NCI-H345 (cell line): ENCODE measurements around the gene XPR1.
"Not testable (repeated sequence)": the region's sequence is repeated elsewhere in the genome, so short reads cannot be mapped to it uniquely, and the experiment has no call there.

Experiments
- DNase-seq: peaks from one replicate; lab custom pipeline; 2025; lab: John Stamatoyannopoulos, UW

XPR1 gene

DNA sequence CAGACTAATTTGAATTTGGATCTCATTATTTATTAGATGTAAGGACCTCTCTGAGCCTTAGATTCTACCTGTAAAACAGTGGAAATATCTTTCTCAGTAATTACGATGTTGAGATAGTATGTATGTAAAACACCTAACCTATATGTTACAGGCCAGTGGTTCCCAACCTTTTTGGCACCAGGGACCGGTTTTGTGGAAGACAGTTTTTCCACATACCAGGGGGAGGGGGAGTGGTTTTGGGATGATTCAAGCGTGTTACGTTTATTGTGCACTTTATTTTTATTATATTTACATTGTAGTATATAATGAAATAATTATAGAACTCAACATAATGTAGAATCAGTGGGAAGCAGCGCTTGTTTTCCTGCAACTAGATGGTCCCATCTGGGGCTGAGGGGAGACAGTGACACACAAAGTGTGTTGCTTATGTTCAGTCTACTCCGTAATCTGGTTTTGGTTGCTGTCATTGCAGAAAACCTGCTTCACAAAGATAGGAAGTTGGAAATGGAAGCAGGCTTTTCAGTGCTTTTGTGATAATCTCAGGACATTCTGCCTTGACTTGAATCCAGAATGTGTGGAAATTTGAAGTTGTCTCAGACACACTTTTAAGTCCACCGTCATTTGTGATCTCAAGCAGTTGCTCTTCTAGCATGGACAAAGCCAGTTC lies 12.8 kb downstream of the XPR1 start:
- DNase-seq: no peak

- not testable (repeated sequence) for DNase-seq
Measured at GRCh38 chr1:180645261-180645660, 13.4 kb downstream of the XPR1 start.

DNA sequence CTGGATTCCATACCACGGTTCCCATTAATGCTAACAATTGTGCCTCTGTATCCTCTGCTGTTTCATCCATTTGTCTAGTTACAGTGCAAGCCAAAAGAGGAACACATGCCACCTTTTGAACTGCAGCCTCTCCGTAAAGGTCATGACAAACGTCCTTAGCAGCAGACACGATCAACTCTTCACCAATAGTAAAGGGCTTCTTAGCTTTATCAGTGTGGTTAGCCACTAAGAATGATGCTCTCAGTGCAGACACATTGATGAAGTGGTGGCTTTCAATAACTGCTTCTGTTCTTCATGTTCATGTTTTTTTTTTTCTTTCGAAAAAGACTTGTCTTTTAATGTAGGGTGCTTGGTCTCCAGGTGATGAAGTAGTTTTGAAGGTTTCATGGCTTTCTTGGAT lies 14.3 kb downstream of the XPR1 start:
- no peak for DNase-seq

DNA sequence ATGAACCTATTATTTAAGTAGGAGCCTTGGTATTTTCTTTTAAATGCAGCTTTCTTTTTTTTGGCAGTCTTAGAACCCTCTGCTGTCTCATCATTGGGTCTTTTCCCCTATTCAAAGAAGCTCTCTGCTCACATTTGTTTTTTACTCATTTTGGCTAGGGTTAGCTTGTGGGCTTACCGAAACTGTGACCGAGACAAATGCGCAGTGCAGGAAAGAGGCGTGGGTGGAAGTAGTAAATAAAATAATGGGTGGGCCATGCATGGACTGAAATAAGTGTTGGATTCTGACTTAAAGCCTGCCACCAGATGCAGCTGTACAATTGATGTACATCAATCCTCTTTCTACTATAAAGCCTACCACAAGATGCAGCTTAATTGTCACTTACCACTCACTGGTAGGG lies 14.7 kb downstream of the XPR1 start:
- no peak for DNase-seq

GRCh38 chr1:180652792-180653191 lies 21.0 kb downstream of the XPR1 start:
- DNase-seq: no peak

DNA sequence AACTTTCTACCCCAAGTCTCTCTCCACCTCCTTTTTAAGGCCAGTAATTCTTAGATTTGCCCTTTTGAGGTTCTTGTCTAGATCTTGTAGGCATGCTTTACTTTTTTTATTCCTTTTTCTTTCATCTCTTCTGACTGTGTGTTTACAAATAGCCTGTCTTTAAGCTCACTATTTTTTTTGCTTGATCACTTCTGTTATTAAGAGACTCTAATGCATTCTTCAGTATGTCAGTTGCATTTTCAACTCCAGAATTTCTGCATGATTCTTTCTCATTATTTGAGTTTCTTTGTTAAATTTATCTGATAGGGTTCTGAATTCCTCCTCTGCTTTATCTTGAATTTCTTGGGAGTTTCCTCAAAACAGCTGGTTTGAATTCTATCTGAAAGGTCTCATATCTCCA lies 30.9 kb downstream of the XPR1 start:
- DNase-seq: no peak

DNA sequence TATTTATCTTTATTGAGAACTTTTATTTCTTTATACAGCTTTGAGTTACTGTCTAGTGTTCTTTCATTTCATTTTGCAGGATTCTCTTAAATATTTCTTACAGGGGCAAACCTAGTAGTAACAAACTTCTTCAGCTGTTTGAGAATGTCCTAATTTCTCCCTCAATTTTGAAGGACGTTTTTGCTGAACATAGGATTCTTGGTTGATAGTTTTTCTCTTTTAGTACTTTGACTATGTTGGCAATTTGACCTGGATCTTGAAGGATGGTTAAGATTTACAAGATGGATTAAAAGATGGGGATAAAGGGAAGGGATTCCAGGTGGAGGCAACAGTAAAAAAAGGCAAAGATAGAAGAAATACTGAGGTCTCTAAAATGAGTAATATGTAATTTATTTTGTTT lies 38.9 kb downstream of the XPR1 start:
- no peak for DNase-seq

- no peak for DNase-seq
Measured at GRCh38 chr1:180672105-180672504, 40.3 kb downstream of the XPR1 start.

DNA sequence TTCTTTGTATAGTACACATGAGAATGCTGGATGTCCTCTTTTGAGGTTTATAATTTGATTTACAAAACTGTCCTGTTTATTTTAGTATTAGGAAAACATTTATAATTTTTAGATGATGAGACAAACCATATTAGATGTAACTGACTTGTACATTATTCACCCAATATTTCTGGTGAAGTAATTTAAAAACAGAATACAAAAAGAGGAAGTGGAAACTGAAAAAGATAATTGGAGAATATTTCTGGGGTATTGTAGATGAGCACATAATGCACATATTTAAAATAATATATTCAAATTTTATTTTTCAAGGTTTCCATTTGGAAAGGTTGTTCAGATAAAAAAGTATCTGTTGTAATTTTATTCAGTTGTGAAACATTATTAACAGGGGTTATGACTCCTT lies 40.7 kb downstream of the XPR1 start:
- no peak for DNase-seq

GRCh38 chr1:180674603-180675530 lies 43.0 kb downstream of the XPR1 start:
- no peak for DNase-seq

GRCh38 chr1:180675586-180675985 lies 43.8 kb downstream of the XPR1 start:
- no peak for DNase-seq

DNA sequence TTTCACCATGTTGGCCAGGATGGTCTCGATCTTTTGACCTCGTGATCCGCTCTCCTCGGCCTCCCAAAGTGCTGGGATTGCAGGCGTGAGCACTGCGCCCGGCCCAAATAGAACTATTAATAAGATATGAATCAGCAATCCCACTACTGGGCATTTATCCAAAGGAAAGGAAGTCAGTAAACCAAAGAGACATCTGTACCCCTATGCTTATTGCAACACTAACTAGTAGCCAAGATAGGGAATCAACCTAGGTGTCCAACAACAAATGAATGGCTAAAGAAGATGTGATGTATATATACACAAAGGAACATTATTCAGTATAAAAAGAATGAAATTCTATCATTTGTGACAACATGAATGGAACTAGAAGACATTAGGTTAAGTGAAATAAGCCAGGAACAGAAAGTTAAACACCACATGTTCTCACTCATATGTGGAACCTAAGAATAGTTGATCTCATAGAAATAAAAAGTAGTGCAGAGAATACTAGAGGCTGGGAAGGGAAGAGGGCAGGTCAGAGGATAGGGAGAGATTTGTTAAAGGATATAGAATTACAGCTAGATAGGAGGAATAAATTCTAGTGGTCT lies 48.8 kb downstream of the XPR1 start:
- DNase-seq: no peak

DNA sequence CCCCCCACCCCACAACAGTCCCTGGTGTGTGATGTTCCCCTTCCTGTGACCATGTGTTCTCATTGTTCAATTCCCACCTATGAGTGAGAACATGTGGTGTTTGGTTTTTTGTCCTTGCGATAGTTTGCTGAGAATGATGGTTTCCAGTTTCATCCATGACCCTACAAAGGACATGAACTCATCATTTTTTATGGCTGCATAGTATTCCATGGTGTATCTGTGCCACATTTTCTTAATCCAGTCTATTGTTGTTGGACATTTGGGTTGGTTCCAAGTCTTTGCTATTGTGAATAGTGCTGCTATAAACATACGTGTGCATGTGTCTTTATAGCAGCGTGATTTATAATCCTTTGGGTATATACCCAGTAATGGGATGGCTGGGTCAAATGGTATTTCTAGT lies 51.3 kb downstream of the XPR1 start:
- not testable (repeated sequence) for DNase-seq

GRCh38 chr1:180691322-180691913 lies 59.6 kb downstream of the XPR1 start:
- DNase-seq: no peak

DNA sequence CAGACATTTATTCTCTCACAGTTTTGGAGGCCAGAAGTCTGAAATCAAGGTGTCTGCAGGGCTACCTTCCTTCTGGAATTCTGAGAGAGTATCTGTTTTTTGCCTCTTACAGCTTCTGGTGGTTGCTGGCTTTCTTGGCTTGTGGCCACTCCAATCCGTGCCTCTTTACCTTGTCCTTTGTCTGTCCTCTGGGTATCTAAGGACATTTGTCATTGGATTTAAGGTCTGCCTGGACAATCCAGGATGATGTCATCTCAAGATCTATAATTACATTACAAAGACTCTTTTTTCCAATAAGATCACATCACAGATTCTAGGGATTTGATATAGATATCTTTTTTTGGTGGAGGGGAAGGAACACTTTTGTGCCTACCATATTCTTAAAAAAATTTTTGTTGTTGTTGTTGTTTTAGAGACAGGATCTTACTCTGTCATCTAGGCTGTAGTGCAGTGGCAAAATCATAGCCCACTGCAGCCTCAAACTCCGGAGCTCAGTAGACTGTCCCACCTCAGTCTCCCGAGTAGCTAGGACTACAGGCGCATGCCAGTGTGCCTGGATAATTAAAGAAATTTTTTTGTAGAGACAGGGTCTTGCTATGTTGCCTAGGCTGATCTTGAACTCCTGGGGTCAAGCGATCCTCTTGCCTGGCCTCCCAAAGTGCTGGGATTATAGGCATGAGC lies 61.9 kb downstream of the XPR1 start:
- no peak for DNase-seq

GRCh38 chr1:180695282-180695681 lies 63.5 kb downstream of the XPR1 start:
- no peak for DNase-seq

GRCh38 chr1:180696361-180696760 lies 64.5 kb downstream of the XPR1 start:
- DNase-seq: no peak

DNA sequence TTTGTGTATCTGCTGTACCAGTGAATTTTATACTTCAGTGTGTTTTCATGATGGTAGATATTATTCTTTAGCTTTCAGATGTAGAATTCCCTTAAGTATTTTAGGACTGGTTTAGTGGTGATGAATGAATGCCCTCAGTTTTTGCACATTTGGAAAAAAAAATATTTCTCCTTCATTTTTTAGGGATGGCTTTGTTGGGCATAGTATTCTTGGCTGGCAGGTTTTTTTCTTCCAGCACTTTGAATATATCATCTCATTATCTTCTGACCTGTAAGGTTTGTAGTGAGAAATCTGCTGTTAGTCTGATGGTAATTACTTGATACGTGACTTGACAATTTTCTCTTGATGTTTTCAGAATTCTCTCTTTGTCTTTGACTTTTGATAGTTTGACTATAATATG lies 66.8 kb downstream of the XPR1 start:
- no peak for DNase-seq

- DNase-seq: not testable (repeated sequence)
Measured at GRCh38 chr1:180702376-180702775, 70.6 kb downstream of the XPR1 start.

GRCh38 chr1:180710746-180711145 lies 78.9 kb downstream of the XPR1 start:
- DNase-seq: not testable (repeated sequence)

- not testable (repeated sequence) for DNase-seq
Measured at GRCh38 chr1:180711260-180711659, 79.4 kb downstream of the XPR1 start.

DNA sequence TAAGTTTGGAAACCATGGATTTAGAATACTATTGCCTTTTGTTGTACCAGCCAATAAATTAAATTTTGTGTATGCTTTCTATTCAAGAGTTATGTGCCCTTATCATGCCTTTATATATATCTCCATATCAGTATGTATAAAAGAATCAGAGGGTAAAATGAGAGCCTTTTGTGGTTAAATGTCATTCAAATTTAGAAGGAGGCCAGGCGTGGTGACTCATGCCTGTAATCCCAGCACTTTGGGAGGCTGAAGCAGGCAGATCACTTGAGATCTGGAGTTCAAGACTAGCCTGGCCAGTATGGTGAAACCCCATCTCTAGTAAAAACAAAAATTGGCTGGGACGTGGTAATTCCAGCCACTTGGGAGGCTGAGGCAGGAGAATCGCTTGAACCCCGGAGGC lies 88.9 kb downstream of the XPR1 start:
- no peak for DNase-seq
